ENCODE measurements around the gene CTBS. TPM values are rescaled to one million over a fixed set of nuclear protein-coding genes. Genes with fewer than 3 reads are reported as not detected.
A peak's percentile ranks its signal among the peaks of the same experiment; 100 is the strongest.
"Not testable (repeated sequence)": the region's sequence is repeated elsewhere in the genome, so short reads cannot be mapped to it uniquely, and the experiment has no call there.

The CTBS gene
- total RNA-seq, 2 donors from 2014 or later = 7.5 to 9.2 TPM

DNA sequence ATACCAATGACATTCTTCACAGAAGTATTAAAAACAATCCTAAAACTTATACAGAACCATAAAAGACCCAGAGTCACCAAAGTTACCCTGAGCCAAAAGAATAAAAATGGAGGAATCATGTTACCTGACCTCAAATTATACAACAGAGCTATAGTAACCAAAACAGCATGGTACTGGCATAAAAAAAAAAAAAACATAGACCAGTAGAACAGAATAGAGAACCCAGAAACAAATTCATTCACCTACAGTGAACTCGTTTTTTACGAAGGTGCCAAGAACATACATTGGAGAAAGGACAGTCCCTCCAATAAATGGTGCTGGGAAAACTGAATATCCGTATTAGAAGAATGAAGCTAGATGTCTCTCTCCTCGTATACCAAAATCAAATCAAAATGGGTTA is 65.2 kb downstream of the CTBS start:
- TF ChIP-seq, protein P1, sequence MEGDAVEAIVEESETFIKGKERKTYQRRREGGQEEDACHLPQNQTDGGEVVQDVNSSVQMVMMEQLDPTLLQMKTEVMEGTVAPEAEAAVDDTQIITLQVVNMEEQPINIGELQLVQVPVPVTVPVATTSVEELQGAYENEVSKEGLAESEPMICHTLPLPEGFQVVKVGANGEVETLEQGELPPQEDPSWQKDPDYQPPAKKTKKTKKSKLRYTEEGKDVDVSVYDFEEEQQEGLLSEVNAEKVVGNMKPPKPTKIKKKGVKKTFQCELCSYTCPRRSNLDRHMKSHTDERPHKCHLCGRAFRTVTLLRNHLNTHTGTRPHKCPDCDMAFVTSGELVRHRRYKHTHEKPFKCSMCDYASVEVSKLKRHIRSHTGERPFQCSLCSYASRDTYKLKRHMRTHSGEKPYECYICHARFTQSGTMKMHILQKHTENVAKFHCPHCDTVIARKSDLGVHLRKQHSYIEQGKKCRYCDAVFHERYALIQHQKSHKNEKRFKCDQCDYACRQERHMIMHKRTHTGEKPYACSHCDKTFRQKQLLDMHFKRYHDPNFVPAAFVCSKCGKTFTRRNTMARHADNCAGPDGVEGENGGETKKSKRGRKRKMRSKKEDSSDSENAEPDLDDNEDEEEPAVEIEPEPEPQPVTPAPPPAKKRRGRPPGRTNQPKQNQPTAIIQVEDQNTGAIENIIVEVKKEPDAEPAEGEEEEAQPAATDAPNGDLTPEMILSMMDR (IDR thresholded peaks at IDR 0.05) = no peak
- Histone ChIP-seq H3K27me3 (no peaks in the 10 kb centered on the region), H3K36me3 (no peaks in the 10 kb centered on the region), H3K4me1 (peaks cover 0 to 17% of the 10 kb centered on the region in 2 donors), H3K27ac (no peak overlapping the region), H3K9me3 (peaks cover 0 to 7% of the 10 kb centered on the region in 2 donors), H3K4me3 (no peak overlapping the region)
- DNase-seq (ENCODE audit: low spot score) = no peak

DNA sequence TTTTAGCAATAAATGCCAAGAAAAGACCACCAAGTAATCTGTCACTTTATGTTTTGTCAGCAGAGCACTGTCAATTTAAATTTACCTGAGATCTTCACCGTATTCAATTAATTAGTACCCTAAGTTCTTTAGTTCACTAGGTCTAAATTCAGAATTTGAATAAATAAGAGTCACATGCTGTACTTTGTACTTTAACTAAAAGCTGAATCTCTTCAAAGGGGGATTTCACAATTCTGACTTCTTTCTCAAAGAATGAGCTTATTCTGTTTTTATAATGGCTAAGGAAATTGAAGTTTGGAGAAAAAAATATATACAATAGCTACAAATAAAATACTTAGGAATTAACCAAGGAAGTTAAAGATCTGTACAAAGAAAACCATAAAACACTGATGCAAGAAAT is 65.7 kb downstream of the CTBS start:
- no peak for DNase-seq (ENCODE audit: low spot score)
- peaks cover 0 to 7% of the 10 kb centered on the region in 2 donors for H3K9me3 ChIP-seq
- H3K4me3 ChIP-seq = no peak overlapping the region
- no peak overlapping the region for H3K27ac ChIP-seq
- peaks cover 0 to 22% of the 10 kb centered on the region in 2 donors for H3K4me1 ChIP-seq
- no peaks in the 10 kb centered on the region for H3K36me3 ChIP-seq
- TF ChIP-seq, protein P1 (IDR thresholded peaks at IDR 0.05) = no peak
- no peaks in the 10 kb centered on the region for H3K27me3 ChIP-seq

DNA sequence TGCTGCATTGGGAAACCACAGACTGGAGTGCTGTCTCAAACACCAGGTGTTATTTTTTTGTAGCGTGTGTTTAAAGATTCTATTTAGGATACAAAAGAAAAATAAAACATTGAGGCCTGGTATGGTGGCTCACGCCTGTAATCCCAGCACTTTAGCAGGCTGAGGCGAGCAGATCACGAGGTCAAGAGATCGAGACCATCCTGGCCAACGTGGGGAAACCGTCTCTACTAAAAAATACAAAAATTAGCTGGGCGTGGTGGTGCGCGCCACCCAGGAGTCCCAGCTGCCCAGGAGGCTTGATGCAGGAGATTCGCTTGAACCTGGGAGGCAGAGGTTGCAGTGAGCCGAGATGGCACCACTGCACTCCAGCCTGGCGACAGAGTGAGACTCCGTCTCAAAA is 66.4 kb downstream of the CTBS start:
- not testable (repeated sequence) for H3K4me3 ChIP-seq, H3K36me3 ChIP-seq

DNA sequence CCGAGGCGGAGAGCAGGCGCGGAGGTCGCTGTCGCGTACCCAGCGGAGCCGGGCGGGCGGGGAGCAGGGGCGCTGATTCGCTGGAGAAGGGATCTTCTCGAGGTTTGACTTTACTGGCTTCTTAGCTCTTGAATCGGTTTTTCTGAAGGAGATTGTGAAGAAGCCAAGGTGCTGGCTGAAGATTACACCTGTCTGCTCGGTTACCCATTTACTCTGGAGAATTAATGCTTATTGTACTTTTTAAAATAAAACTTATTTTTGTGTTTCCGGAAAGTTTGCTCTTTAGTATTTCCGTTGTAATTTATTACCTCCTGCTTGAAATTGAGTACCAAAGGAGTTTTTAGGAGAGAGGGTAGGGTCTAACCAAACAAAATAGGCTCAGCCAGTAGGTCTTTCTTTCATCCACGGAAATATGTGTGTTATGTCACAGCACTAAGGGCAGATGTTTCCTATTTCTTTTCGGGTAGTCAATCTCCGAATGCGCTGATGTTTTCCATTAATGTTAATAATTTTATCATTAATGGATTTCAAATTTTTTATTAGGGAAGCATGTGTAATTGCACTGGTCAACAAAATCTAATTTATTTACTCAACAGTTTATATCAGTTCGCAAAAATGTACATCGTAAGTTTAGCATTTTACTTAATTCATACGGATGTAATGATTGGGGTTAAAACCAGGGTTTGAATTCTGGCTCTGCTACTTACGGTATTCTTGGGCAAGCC is 67.3 kb downstream of the CTBS start:
- Histone ChIP-seq H3K4me3 (peak overlapping the region; percentile 81 to 82), H3K27me3 (no peaks in the 10 kb centered on the region), H3K36me3 (no peaks in the 10 kb centered on the region), H3K27ac (peak overlapping the region; percentile 97 to 98), H3K9me3 (peaks cover 0 to 7% of the 10 kb centered on the region in 2 donors), H3K4me1 (peaks cover 0 to 36% of the 10 kb centered on the region in 2 donors)
- DNase-seq (ENCODE audit: low spot score) = no peak
- TF ChIP-seq, protein P1 (IDR thresholded peaks at IDR 0.05) = no peak

More for the DNA sequence above, 66.4 kb downstream of the CTBS start:
- DNase-seq (ENCODE audit: low spot score); H3K9me3 ChIP-seq; H3K27me3 ChIP-seq; H3K27ac ChIP-seq: not testable (repeated sequence)
- peaks cover 0 to 28% of the 10 kb centered on the region in 2 donors for H3K4me1 ChIP-seq

DNA sequence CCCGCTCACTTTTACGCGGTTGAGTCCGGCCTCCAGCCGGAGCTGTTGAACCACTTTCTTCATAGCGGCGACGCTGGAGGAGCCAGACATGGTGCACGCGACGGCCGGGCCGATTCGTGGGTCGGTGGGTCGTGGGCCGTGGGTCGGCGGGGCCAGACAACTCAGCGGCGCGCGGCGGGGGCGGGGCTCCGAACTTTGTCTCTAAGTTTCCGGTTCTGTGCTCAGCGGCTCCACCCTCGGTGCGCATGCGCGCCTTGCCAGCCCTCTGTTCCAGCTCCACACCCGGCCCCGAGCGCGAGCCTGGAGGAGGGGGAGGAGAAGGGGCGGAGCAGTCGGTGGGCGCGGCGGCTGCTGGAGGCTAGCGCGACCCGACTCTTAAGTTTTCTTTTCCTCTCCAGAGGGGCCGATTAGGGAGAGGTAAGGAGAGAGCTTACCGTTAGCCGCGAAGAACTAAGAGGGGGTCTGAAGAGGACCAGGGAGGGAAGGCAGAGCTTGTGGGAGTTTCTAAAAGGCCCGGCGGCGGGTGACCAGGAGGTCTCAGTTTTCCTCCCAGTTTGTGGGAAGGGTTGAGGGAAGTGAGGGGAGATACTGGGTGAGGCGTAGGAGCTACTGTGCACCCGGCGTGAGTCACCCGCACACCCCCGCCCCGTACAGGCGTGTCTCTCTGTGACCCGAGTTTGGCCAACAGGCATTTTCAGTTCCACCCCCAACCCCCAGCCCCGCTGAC is 68.1 kb downstream of the CTBS start, which contains the start of the genes GNG5 and SPATA1:
TSS of gene GNG5 (minus strand) at position 580 of the 727 bp plus-strand sequence. CDS start at position 90, 490 bp downstream.
TSS of gene SPATA1 (plus strand) at position 385 of the 727 bp plus-strand sequence. CDS start 9,974 bp downstream, outside the sequence.
- TF ChIP-seq, protein P1 (IDR thresholded peaks at IDR 0.05) = no peak
- Histone ChIP-seq H3K27ac (peak within 1 kb of the TSS; percentile 97 to 98), H3K4me3 (peak within 1 kb of the TSS; percentile 81 to 82), H3K36me3 (no peaks in the 10 kb centered on the region), H3K27me3 (no peaks in the 10 kb centered on the region), H3K9me3 (peaks cover 0 to 7% of the 10 kb centered on the region in 2 donors), H3K4me1 (peaks cover 0 to 43% of the 10 kb centered on the region in 2 donors)
- DNase-seq (ENCODE audit: low spot score) = peak; percentile 98

DNA sequence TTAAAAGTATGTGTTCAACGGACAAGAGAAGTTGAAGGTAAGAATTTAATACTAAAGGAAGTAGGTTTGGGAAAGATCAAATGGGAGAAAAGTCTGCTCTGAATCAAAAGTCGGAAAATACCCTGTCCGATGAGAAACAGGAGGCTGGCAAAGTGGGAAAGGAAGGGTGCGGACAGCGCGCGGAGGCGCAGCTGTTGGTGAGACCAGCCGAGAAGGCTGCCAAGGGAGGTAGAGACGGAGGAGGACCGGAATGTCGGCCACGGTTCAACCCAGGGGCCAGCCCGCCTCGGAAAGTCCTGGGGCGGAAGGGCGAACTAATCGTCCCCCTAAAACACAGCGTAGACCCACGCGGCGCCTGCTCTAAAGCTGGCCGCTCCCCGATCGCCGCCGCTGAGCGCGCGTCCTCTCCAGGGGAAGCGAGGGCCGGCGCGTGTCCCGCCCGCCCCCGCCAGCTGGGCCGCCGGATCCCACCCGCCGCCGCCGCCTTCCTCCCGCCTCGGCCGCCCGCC is 68.7 kb downstream of the CTBS start:
- DNase-seq (ENCODE audit: low spot score) = peak; percentile 64
- peaks cover 5% of the 10 kb centered on the region for H3K36me3 ChIP-seq
- peaks cover 0 to 49% of the 10 kb centered on the region in 2 donors for H3K4me1 ChIP-seq
- peak overlapping the region; percentile 81 to 82 for H3K4me3 ChIP-seq
- peak overlapping the region; percentile 97 to 98 for H3K27ac ChIP-seq
- no peaks in the 10 kb centered on the region for H3K27me3 ChIP-seq
- H3K9me3 ChIP-seq = peaks cover 0 to 7% of the 10 kb centered on the region in 2 donors
- TF ChIP-seq, protein P1 (IDR thresholded peaks at IDR 0.05) = no peak

Measured in right atrium auricular region (tissue), 2 donors.